Caco-2 (cell line): ENCODE measurements around the gene NOLC1. TPM values are rescaled to one million over a fixed set of nuclear protein-coding genes. Genes with fewer than 3 reads are reported as not detected.

ENCODE experiments used
- BruUV-seq: library from RNA; stranded (reverse); fragments of 400-500 nt; replicated peaks from 2 replicates; lab custom pipeline; 2021; lab: Mats Ljungman, UMichigan
- CTCF ChIA-PET: fragments of 300-600 bp; sonication (Branson Sonifier 250); formaldehyde crosslinking; loops from one replicate; lab custom pipeline; 2022; ENCODE audit warnings: antibody characterized with exemption; lab: Charles Lee
- POLR2A ChIA-PET: fragments of 300-600 bp; sonication (Branson Sonifier 250); formaldehyde crosslinking; loops from one replicate; lab custom pipeline; 2022; ENCODE audit warnings: antibody characterized with exemption; lab: Charles Lee
- DNase-seq, 2 experiments: peaks; one replicate each; pipeline versions ENCODE4 v3.0.0 to v3.0.0-alpha.2; 2020 to 2022
- H3K27me3 ChIP-seq: replicated peaks from 2 replicates; pipeline ENCODE4 v1.6.0; 2011; ENCODE audit warnings: low read length; ENCODE audit not compliant: control insufficient read depth, insufficient read depth
- H3K36me3 ChIP-seq: 2 replicates; pipeline ENCODE4 v1.5.1; 2011; ENCODE audit warnings: low read length; ENCODE audit not compliant: control insufficient read depth, insufficient read depth
- H3K4me1 ChIP-seq: fragments of 250-450 bp; sonication (Bioruptor Pico); 2 replicates; pipeline ENCODE4 v1.5.1; 2020; ENCODE audit warnings: mild to moderate bottlenecking
- H3K4me3 ChIP-seq: 2 replicates; pipeline ENCODE4 v1.5.1; 2011; ENCODE audit warnings: low read depth, mild to moderate bottlenecking, control low read depth, low read length
- H3K9me3 ChIP-seq: fragments of 250-450 bp; sonication (Bioruptor Pico); 2 replicates; pipeline ENCODE4 v1.5.1; 2020; ENCODE audit warnings: mild to moderate bottlenecking, moderate library complexity
- H3K27ac Mint-ChIP-seq: one replicate; pipeline ENCODE4 v1.8.0; 2022; ENCODE audit warnings: mixed read lengths; ENCODE audit not compliant: unreplicated experiment
- H3K27me3 Mint-ChIP-seq: one replicate; pipeline ENCODE4 v1.8.0; 2022; ENCODE audit warnings: mixed read lengths; ENCODE audit not compliant: insufficient read depth, unreplicated experiment
- H3K36me3 Mint-ChIP-seq: one replicate; pipeline ENCODE4 v1.8.0; 2022; ENCODE audit warnings: mild to moderate bottlenecking, mixed read lengths; ENCODE audit not compliant: insufficient read depth, unreplicated experiment
- H3K4me1 Mint-ChIP-seq: one replicate; pipeline ENCODE4 v1.8.0; 2022; ENCODE audit warnings: low read depth, mixed read lengths; ENCODE audit not compliant: unreplicated experiment
- H3K4me3 Mint-ChIP-seq: one replicate; pipeline ENCODE4 v1.8.0; 2022; ENCODE audit warnings: mild to moderate bottlenecking, moderate library complexity, mixed read lengths; ENCODE audit not compliant: unreplicated experiment
- H3K9me3 Mint-ChIP-seq: one replicate; pipeline ENCODE4 v1.8.0; 2022; ENCODE audit warnings: mixed read lengths; ENCODE audit not compliant: unreplicated experiment
- CTCF ChIP-seq, 2 experiments: fragments of 200-600 bp in 1 of 2; IDR thresholded peaks; 1 replicate in 1 of 2; 2 replicates in 1 of 2; pipeline versions ENCODE4 v1.5.1 to v1.8.0; 2011 to 2022; ENCODE audit warnings: antibody characterized with exemption in 1 of 2, control low read depth in 1 of 2, inconsistent platforms in 1 of 2, low read depth in 1 of 2, low read length in 1 of 2, mild to moderate bottlenecking in 1 of 2, moderate library complexity in 1 of 2; ENCODE audit not compliant: insufficient read depth in 1 of 2, severe bottlenecking in 1 of 2, unreplicated experiment in 1 of 2
- intact Hi-C: fragments of 100-400 bp; cut with micrococcal nuclease; formaldehyde crosslinking; loops from one replicate; pipeline ENCODE4 v1.10.0; 2022; ENCODE audit not compliant: unreplicated experiment
- total RNA-seq: library from RNA; stranded (reverse); gene quantifications from 2 replicates; pipeline ENCODE4 v1.2.3, GENCODE V29; 2022

Gene NOLC1
- total RNA-seq, 1 experiment from 2014 or later = 137 TPM

GRCh38 chr10:102153093-102153620 is 968 bp downstream of the NOLC1 start:
- intact Hi-C loops = loop anchor here (5.0 kb wide), 1 partner anchor 94 kb away; the partner anchor contains the start of gene GBF1
- Mint-ChIP-seq H3K27me3 (no peaks in the 10 kb centered on the region), H3K27ac (peak overlapping the region; percentile 99), H3K36me3 (peaks cover 97% of the 10 kb centered on the region), H3K4me3 (peak overlapping the region; percentile 91), H3K9me3 (no peaks in the 10 kb centered on the region), H3K4me1 (peaks cover 27% of the 10 kb centered on the region)
- CTCF ChIA-PET = no interaction called here
- POLR2A ChIA-PET = interaction anchor here (1.6 kb wide), 1 partner anchor 92 kb away, joined by 5 read pairs; the partner anchor contains the start of gene GBF1
- peak overlapping the region; percentile 87 for H3K4me3 ChIP-seq
- no TSS peak for BruUV-seq
- TF ChIP-seq CTCF (IDR thresholded peaks at IDR 0.05; ENCODE audit: insufficient read depth in 1 of 2, low read depth in 1 of 2, low read length in 1 of 2, severe bottlenecking in 1 of 2, unreplicated experiment in 1 of 2) = no peak
- no peaks in the 10 kb centered on the region for H3K27me3 ChIP-seq
- peaks cover 23% of the 10 kb centered on the region for H3K4me1 ChIP-seq
- H3K9me3 ChIP-seq = no peaks in the 10 kb centered on the region
- DNase-seq = no peak
- peaks cover 7% of the 10 kb centered on the region for H3K36me3 ChIP-seq

- Mint-ChIP-seq H3K9me3 (no peaks in the 10 kb centered on the region), H3K36me3 (peaks cover 97% of the 10 kb centered on the region), H3K27ac (peak overlapping the region; percentile 35), H3K4me3 (peak overlapping the region; percentile 22), H3K4me1 (peaks cover 22% of the 10 kb centered on the region), H3K27me3 (no peaks in the 10 kb centered on the region)
- H3K36me3 ChIP-seq = 0 out of 2 replicates have a peak, but pooled peaks cover 3% of the 10 kb centered on the region
- H3K4me3 ChIP-seq = no peak overlapping the region
- no peak for TF ChIP-seq CTCF (IDR thresholded peaks at IDR 0.05; ENCODE audit: insufficient read depth in 1 of 2, low read depth in 1 of 2, low read length in 1 of 2, severe bottlenecking in 1 of 2, unreplicated experiment in 1 of 2)
- no TSS peak for BruUV-seq
- DNase-seq = no peak
- ChIA-PET POLR2A (interaction anchor here (0.6 to 0.7 kb wide), 2 partner anchors 15 to 16 kb away, joined by 4 to 8 read pairs; no protein-coding TSS in a partner anchor), CTCF (no interaction called here)
- no peaks in the 10 kb centered on the region for H3K27me3 ChIP-seq
- no peaks in the 10 kb centered on the region for H3K9me3 ChIP-seq
- intact Hi-C loops = loop anchor here (5.0 kb wide), 1 partner anchor 93 kb away; the partner anchor contains the start of gene GBF1
- H3K4me1 ChIP-seq = peaks cover 20% of the 10 kb centered on the region
Observed at GRCh38 chr10:102154466-102155116, 2.4 kb downstream of the NOLC1 start.

- Mint-ChIP-seq H3K9me3 (no peaks in the 10 kb centered on the region), H3K27ac (no peak overlapping the region), H3K36me3 (peaks cover 100% of the 10 kb centered on the region), H3K4me3 (no peak overlapping the region), H3K27me3 (no peaks in the 10 kb centered on the region), H3K4me1 (peaks cover 14% of the 10 kb centered on the region)
- DNase-seq = peak in 1 of 2 experiments; percentile 48
- TF ChIP-seq CTCF (IDR thresholded peaks at IDR 0.05; ENCODE audit: insufficient read depth in 1 of 2, low read depth in 1 of 2, low read length in 1 of 2, severe bottlenecking in 1 of 2, unreplicated experiment in 1 of 2) = no peak
- Histone ChIP-seq H3K9me3 (no peaks in the 10 kb centered on the region), H3K36me3 (peaks cover 8% of the 10 kb centered on the region), H3K27me3 (no peaks in the 10 kb centered on the region), H3K4me1 (no peaks in the 10 kb centered on the region), H3K4me3 (no peak overlapping the region)
- ChIA-PET CTCF (no interaction called here), POLR2A (no interaction called here)
- BruUV-seq = no TSS peak
- intact Hi-C loops = no loop called here
Observed at GRCh38 chr10:102157224-102157623, 5.0 kb downstream of the NOLC1 start.
